ENCODE data around the gene RAB3GAP1. TPM values are rescaled to one million over a fixed set of nuclear protein-coding genes. Genes with fewer than 3 reads are reported as not detected.

The RAB3GAP1 gene
- total RNA-seq, result 73.4 and 100 TPM in 2 replicates

- DNase-seq (ENCODE audit: low read depth), result peak; percentile 88
- peak within 1 kb of the TSS; percentile 99 for H3K4me3 ChIP-seq (ENCODE audit: low read depth, low read length)
- TF ChIP-seq, protein P1, sequence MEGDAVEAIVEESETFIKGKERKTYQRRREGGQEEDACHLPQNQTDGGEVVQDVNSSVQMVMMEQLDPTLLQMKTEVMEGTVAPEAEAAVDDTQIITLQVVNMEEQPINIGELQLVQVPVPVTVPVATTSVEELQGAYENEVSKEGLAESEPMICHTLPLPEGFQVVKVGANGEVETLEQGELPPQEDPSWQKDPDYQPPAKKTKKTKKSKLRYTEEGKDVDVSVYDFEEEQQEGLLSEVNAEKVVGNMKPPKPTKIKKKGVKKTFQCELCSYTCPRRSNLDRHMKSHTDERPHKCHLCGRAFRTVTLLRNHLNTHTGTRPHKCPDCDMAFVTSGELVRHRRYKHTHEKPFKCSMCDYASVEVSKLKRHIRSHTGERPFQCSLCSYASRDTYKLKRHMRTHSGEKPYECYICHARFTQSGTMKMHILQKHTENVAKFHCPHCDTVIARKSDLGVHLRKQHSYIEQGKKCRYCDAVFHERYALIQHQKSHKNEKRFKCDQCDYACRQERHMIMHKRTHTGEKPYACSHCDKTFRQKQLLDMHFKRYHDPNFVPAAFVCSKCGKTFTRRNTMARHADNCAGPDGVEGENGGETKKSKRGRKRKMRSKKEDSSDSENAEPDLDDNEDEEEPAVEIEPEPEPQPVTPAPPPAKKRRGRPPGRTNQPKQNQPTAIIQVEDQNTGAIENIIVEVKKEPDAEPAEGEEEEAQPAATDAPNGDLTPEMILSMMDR (IDR thresholded peaks at IDR 0.05; ENCODE audit: insufficient read depth, low read depth, low read length), result no peak
These were observed at the start of gene RAB3GAP1 for GRCh38 chr2:135052042-135052876. TSS of gene RAB3GAP1 (plus strand) at chr2:135052292. CDS start at chr2:135052308, 16 bp downstream.

DNA sequence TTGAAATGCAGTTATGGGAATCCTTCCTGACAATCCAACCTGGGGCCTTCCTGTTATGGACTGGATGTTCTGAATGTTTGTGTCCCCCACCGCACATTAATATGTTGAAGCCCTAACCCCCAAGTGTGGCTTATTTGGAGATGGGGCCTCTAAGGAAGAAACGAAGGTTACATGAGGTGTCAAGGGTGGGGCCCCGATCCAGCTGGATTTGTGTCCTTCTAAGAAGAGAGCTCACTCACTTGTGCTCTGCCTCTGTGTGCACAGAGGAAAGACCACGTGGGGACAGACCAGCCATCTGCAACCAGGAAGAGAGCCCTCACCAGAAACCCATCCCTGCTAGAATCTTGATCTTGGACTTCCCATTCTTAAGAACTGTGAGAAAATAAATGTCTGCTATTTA lies 49.3 kb upstream of the RAB3GAP1 start:
- TF ChIP-seq, protein P1 (IDR thresholded peaks at IDR 0.05; ENCODE audit: insufficient read depth, low read depth, low read length), result no peak
- H3K4me3 ChIP-seq (ENCODE audit: low read depth, low read length), result no peak overlapping the region
- DNase-seq (ENCODE audit: low read depth), result no peak

- DNase-seq (ENCODE audit: low read depth), result peak; percentile 72
- H3K4me3 ChIP-seq (ENCODE audit: low read depth, low read length), result no peak overlapping the region
- TF ChIP-seq, protein P1 (IDR thresholded peaks at IDR 0.05; ENCODE audit: insufficient read depth, low read depth, low read length), result peak; percentile 95
These were observed 47.9 kb upstream of the RAB3GAP1 start for GRCh38 chr2:135004005-135004746.

DNA sequence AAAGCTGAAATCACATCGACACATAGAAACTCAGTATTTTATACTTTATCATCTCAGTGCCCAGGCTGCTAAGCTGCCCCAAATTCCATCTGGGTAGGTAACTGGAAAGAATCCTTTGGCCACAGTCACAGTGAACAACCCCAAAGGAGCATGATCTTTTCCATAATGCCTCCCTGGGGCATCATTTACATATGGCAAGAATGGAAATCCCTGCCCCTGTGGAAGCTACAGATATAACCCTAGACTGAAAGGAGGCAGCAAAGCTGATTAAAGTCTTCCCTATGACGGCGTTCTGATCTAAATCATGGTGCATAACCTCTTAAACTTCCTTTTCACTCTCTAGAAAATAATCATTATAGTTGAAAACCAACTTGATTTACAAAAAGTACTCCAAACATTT lies 46.3 kb upstream of the RAB3GAP1 start:
- DNase-seq (ENCODE audit: low read depth), result no peak
- TF ChIP-seq, protein P1 (IDR thresholded peaks at IDR 0.05; ENCODE audit: insufficient read depth, low read depth, low read length), result no peak
- H3K4me3 ChIP-seq (ENCODE audit: low read depth, low read length), result no peak overlapping the region

DNA sequence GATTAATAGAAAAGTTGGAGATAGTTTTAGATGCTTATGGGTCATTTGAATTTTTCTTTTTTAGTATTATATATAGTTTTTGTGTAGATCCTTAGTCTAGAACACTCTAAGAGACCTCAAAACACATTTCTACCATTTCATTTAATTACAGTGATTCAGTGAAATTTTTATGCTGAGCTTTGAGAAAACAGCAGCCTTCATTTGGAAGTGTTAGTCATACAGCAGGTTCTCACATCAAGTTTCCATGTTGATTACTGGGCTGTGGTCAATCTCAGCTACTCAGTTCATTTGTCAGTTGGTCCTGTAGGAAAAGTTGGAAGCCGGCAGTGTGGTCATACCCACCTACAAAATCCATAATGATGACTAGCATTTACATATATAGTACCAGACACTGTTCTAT lies 42.8 kb upstream of the RAB3GAP1 start:
- DNase-seq (ENCODE audit: low read depth), result no peak
- TF ChIP-seq, protein P1 (IDR thresholded peaks at IDR 0.05; ENCODE audit: insufficient read depth, low read depth, low read length), result no peak

DNA sequence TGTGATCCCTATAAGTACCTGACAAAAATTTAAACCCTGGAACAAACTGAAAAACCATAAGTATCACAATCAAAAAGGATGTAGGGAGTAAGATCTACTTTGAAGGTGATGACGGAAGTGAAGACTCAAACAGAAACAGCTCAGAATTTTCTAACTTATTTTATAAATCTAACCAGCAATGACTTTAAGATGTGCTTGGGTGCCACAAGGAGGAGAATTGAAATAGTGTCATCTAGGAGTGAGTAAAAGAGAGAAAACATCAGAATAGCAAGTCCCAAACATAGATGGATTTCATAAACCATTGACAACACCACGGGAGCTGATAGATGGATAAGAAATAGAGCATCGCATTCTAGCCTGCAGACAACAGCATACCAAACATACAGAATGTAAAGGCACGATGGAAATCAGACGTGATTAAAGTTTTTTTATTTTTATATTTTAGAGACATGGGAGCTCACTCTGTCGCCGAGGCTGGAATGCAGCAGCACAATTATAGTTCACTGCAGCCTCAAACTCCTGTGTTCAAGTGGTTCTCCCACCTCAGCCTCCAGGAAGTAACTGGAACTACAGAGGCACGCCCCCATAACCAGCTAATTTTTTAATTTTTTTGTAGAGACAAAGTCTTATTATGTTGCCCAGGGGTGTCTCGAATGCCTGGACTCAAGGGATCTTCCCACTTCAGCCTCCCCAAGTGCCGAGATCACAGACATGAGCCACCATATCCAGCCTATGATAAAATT lies 41.7 kb upstream of the RAB3GAP1 start:
- H3K4me3 ChIP-seq (ENCODE audit: low read depth, low read length), result no peak overlapping the region
- DNase-seq (ENCODE audit: low read depth), result no peak
- TF ChIP-seq, protein P1 (IDR thresholded peaks at IDR 0.05; ENCODE audit: insufficient read depth, low read depth, low read length), result no peak

More for the DNA sequence above, 42.8 kb upstream of the RAB3GAP1 start:
- H3K4me3 ChIP-seq (ENCODE audit: low read depth, low read length), result no peak overlapping the region
